ENCODE data around the gene MRPL49. TPM values are rescaled to one million over a fixed set of nuclear protein-coding genes. Genes with fewer than 3 reads are reported as not detected.
A peak's percentile ranks its signal among the peaks of the same experiment; 100 is the strongest.

Gene MRPL49
- total RNA-seq, 2 donors from 2014 or later, result 60.7 to 72.3 TPM

DNA sequence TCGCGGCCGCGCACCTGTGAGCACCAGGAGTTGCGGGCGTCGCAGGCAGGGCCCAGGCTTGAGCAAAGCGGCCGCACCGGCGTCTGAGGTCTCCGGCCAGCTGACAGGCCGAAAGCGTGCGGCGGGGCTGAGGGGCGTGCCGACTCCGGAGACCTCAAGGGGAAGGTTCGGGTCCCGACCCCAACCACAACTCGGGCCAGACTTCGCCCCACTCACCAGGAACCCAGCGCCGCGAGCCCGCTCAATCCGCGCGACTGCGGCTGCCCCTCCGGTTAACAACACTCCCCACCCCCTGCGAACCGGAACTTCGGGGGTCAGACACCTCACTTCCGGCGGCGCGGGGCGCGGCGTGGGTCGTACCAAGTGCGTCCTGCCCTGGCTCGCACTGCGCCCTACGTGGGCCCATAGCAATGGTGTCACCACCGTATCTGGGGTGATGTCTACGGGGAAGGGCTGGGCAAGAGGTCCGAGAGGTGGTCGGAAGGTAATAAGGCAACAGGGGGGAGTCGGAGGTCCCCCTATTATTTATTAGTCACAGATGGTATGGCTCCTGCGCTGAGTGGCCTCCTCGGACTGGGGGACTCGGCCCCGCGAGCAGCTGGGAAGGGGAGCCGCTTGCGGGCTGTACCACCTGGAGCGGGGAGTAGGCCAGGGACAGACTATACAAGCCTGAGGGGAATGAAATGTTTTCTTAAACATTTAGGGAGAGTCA is 12.3 kb downstream of the MRPL49 start, which contains the start of gene SYVN1:
Gene SYVN1, minus strand, starts transcription at position 280 of the 712 bp plus-strand sequence. CDS start 918 bp downstream, outside the sequence.
- TF ChIP-seq, protein P1, sequence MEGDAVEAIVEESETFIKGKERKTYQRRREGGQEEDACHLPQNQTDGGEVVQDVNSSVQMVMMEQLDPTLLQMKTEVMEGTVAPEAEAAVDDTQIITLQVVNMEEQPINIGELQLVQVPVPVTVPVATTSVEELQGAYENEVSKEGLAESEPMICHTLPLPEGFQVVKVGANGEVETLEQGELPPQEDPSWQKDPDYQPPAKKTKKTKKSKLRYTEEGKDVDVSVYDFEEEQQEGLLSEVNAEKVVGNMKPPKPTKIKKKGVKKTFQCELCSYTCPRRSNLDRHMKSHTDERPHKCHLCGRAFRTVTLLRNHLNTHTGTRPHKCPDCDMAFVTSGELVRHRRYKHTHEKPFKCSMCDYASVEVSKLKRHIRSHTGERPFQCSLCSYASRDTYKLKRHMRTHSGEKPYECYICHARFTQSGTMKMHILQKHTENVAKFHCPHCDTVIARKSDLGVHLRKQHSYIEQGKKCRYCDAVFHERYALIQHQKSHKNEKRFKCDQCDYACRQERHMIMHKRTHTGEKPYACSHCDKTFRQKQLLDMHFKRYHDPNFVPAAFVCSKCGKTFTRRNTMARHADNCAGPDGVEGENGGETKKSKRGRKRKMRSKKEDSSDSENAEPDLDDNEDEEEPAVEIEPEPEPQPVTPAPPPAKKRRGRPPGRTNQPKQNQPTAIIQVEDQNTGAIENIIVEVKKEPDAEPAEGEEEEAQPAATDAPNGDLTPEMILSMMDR (IDR thresholded peaks at IDR 0.05), result no peak
- Histone ChIP-seq H3K27ac (peak within 1 kb of the TSS; percentile 94), H3K9me3 (no peaks in the 10 kb centered on the region), H3K4me3 (peak within 1 kb of the TSS; percentile 86), H3K36me3 (peaks cover 20% of the 10 kb centered on the region), H3K4me1 (peaks cover 15% of the 10 kb centered on the region), H3K27me3 (no peaks in the 10 kb centered on the region), H3K9ac (ENCODE audit: low read depth in 2 of 2, low read length in 2 of 2) (peak within 1 kb of the TSS; percentile 96 to 98)
- intact Hi-C loops (cut with DNase I), result no loop called here
- peak; percentile 95 for DNase-seq

DNA sequence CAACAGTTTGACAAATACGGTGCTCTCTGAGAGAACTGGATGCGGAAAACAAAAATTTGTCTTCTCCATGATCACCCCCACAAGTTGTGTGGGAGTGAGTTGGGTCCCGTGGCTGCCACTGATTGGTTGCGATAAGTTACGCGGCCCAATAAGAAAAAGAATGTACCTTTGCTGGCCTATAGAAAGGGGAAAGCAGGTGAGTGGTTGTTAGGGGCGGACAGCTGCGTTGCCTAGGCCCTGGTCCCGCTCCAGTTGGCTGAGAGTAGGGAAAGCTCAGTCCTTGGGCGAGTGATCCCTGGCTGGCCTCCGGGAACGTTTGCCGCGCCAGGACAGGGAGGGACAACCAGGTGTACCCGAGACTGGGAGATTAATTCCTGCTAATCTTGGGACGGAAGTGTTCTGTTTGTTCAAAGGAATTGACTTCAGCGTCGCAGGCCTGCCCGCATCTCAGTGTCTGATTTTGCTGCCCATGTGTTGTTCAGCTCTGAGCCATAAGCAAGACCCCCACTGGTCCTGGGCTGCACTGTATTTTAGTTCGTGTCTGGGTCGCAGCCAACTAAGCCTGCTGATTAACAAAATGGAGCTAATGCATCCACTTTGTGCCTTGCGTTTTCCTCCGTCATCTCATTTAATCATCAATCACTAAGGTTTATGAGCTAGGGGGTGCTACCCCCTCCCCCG is 13.0 kb downstream of the MRPL49 start:
- DNase-seq, result peak; percentile 96
- H3K4me1 ChIP-seq, result peaks cover 15% of the 10 kb centered on the region
- H3K9me3 ChIP-seq, result no peaks in the 10 kb centered on the region
- intact Hi-C loops (cut with DNase I), result loop anchor here (5.0 kb wide), 1 partner anchor 47 kb away; the partner anchor contains the start of gene CAPN1
- H3K9ac ChIP-seq (ENCODE audit: low read depth in 2 of 2, low read length in 2 of 2), result peak overlapping the region; percentile 96 to 98
- H3K36me3 ChIP-seq, result peaks cover 14% of the 10 kb centered on the region
- TF ChIP-seq, protein P1 (IDR thresholded peaks at IDR 0.05), result no peak
- peak overlapping the region; percentile 86 for H3K4me3 ChIP-seq
- peak overlapping the region; percentile 94 for H3K27ac ChIP-seq
- no peaks in the 10 kb centered on the region for H3K27me3 ChIP-seq

DNA sequence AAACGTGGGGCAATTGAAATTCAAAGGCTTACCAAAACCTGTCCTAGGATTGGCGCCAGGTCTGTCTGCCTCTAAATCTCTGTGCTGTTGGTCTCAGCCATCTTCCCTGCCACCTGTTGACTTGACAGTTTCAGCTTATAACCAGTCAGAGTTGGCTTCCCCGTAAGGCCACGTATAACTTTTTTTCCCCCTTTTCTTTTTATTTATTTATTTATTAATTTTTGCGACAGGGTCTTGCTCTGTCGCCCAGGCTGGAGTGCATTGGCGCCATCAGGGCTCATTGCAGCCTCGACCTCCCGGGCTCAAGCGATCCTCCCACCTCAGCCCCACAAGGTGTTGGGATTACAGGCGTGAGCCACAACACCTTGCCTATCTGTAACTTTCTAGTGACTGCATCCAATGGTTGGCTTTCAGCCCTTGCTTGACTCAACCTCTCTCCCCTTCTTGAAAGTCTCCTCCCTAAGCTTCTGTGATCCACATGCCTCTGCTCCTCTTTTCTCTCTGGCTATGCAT is 13.6 kb downstream of the MRPL49 start:
- Histone ChIP-seq H3K4me3 (peak overlapping the region; percentile 86), H3K9ac (ENCODE audit: low read depth in 2 of 2, low read length in 2 of 2) (peak overlapping the region; percentile 96 to 98), H3K27ac (peak overlapping the region; percentile 94), H3K4me1 (peaks cover 15% of the 10 kb centered on the region), H3K27me3 (no peaks in the 10 kb centered on the region), H3K9me3 (no peaks in the 10 kb centered on the region), H3K36me3 (peaks cover 10% of the 10 kb centered on the region)
- no peak for DNase-seq
- TF ChIP-seq, protein P1 (IDR thresholded peaks at IDR 0.05), result no peak
- intact Hi-C loops (cut with DNase I), result loop anchor here (5.0 kb wide), 1 partner anchor 47 kb away; the partner anchor contains the start of gene CAPN1

DNA sequence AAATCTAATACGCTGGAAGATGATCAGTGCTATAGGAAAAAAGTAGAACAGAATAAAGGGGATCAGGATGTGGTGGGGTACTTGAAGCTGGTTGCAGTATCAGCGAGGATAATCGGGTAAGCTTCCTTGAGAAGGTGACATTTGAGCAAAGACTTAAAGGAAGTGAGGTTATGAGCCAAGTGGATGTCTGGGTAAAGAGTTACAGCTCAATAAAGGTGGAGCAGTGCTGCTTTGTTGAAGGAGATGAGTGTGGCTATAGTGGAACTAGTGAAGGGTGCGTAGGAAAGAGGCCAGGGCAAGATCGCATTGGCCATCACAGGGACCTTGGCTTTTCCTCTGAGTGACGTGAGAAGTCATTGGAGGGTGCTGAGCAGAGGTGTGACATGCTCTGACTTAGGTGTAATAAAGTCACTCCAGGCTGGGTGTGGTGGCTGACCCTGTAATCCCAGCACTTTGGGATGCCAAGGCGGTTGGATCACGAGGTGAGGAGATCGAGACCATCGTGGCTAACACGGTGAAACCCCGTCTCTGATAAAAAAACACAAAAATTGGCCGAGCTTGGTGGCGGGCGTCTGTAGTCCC is 14.5 kb downstream of the MRPL49 start:
- Histone ChIP-seq H3K27ac (peak overlapping the region; percentile 94), H3K4me3 (no peak overlapping the region), H3K9ac (ENCODE audit: low read depth in 2 of 2, low read length in 2 of 2) (peak overlapping the region; percentile 26 to 62), H3K9me3 (no peaks in the 10 kb centered on the region), H3K27me3 (no peaks in the 10 kb centered on the region), H3K4me1 (peaks cover 15% of the 10 kb centered on the region), H3K36me3 (peaks cover 2% of the 10 kb centered on the region)
- TF ChIP-seq, protein P1 (IDR thresholded peaks at IDR 0.05), result no peak
- DNase-seq, result peak; percentile 65
- intact Hi-C loops (cut with DNase I), result loop anchor here (5.0 kb wide), 1 partner anchor 46 kb away; the partner anchor contains the start of gene CAPN1

DNA sequence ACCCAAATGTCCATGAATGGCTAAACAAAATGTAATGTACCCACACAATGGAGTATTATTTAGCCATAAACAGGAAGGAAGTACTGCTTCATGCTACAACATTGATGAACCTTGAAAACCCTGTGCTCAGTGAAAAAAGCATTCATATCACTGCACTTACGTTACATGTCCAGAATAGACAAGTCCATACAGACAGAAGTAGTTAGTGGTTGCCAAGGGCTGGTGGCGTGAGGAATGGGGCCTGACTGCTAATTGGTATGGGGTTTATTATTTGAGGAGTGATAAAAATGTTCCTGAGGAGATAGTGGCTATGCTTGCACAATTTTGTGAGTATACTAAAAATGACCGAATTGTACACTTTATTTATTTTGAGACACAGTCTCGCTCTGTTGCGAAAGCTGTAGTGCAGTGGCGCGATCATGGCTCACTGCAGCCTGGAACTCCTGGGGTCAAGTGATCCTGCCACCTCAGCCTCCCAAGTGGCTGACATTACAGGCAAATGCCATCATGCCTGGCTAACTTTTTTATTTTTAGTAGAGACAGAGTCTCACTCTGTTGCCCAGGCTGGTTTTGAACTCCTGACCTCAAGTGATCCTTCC is 19.9 kb downstream of the MRPL49 start:
- Histone ChIP-seq H3K4me3 (no peak overlapping the region), H3K4me1 (no peaks in the 10 kb centered on the region), H3K27me3 (no peaks in the 10 kb centered on the region), H3K9me3 (no peaks in the 10 kb centered on the region), H3K9ac (ENCODE audit: low read depth in 2 of 2, low read length in 2 of 2) (no peak overlapping the region), H3K36me3 (no peaks in the 10 kb centered on the region), H3K27ac (no peak overlapping the region)
- TF ChIP-seq, protein P1 (IDR thresholded peaks at IDR 0.05), result no peak
- no peak for DNase-seq
- intact Hi-C loops (cut with DNase I), result no loop called here
